GM10248 (cell line): ENCODE results near the gene TRIM59.

Experiments
- CTCF ChIA-PET: fragments of 300-600 bp; sonication (Branson Sonifier 250); formaldehyde crosslinking; extraction: SDS; loops from one replicate; lab custom pipeline; 2021; ENCODE audit warnings: antibody characterized with exemption; lab: Yijun Ruan, JAX
- POLR2A ChIA-PET: fragments of 350-650 bp; sonication (Branson Sonifier 250); formaldehyde crosslinking; extraction: SDS; loops from one replicate; lab custom pipeline; 2020; ENCODE audit warnings: antibody characterized with exemption; lab: Yijun Ruan, JAX
- DNase-seq: peaks from one replicate; pipeline ENCODE4 v3.0.0; 2012; ENCODE audit errors: extremely low spot score
- CTCF ChIP-seq: IDR thresholded peaks from 2 replicates; pipeline ENCODE4 v1.5.1; 2012; ENCODE audit warnings: mild to moderate bottlenecking, low read depth; ENCODE audit errors: extremely low read depth, missing control alignments, control extremely low read depth

TRIM59 gene

GRCh38 chr3:160464971-160465370 lies 15.4 kb upstream of the TRIM59 start:
- no peak for TF ChIP-seq CTCF
- ChIA-PET CTCF (interaction anchor here (0.8 to 1.9 kb wide), 7 partner anchors 10 to 461 kb away, joined by 3 to 4 read pairs (median 3); no protein-coding TSS in a partner anchor), POLR2A (no interaction called here)
- no peak for DNase-seq

- ChIA-PET POLR2A (no interaction called here), CTCF (interaction anchor here (0.8 to 1.9 kb wide), 8 partner anchors 9 to 460 kb away, joined by 3 to 4 read pairs (median 4); no protein-coding TSS in a partner anchor)
- TF ChIP-seq CTCF = no peak
- no peak for DNase-seq
Observed at GRCh38 chr3:160464321-160464720, 14.7 kb upstream of the TRIM59 start.

GRCh38 chr3:160460033-160460432 lies 10.4 kb upstream of the TRIM59 start:
- CTCF ChIA-PET = interaction anchor here (1.5 to 2.9 kb wide), 3 partner anchors 9 to 12 kb away, joined by 3 to 10 read pairs (median 6); partner anchors contain the start of gene TRIM59
- no peak for TF ChIP-seq CTCF
- no peak for DNase-seq
- POLR2A ChIA-PET = no interaction called here

- ChIA-PET CTCF (interaction anchor here (1.5 to 2.9 kb wide), 5 partner anchors 9 to 227 kb away, joined by 3 to 10 read pairs (median 5); partner anchors contain the start of gene TRIM59), POLR2A (no interaction called here)
- no peak for TF ChIP-seq CTCF
- no peak for DNase-seq
Observed at GRCh38 chr3:160459450-160459970, 9.9 kb upstream of the TRIM59 start.

- ChIA-PET POLR2A (no interaction called here), CTCF (interaction anchor here (1.2 to 2.9 kb wide), 4 partner anchors 9 to 228 kb away, joined by 3 to 10 read pairs (median 4); partner anchors contain the start of gene TRIM59)
Observed at GRCh38 chr3:160458151-160458550, 8.6 kb upstream of the TRIM59 start.

GRCh38 chr3:160455846-160456245 lies 6.3 kb upstream of the TRIM59 start:
- TF ChIP-seq CTCF = no peak
- DNase-seq = no peak
- ChIA-PET CTCF (interaction anchor here (1.0 to 1.6 kb wide), 4 partner anchors 8 to 570 kb away, joined by 3 to 5 read pairs (median 4); no protein-coding TSS in a partner anchor), POLR2A (no interaction called here)

More at GRCh38 chr3:160458151-160458550, 8.6 kb upstream of the TRIM59 start:
- DNase-seq = no peak
- no peak for TF ChIP-seq CTCF
